SU-DHL-6 (cell line): ENCODE measurements around the gene FUT8.

Experiments used
- EZH2phosphoT487 ChIP-seq: fragments of 200-600 bp; sonication (generic), shearing (Covaris generic); conservative IDR thresholded peaks from 2 replicates; pipeline ENCODE4 v1.6.1; 2018; ENCODE audit warnings: mild to moderate bottlenecking, antibody characterized with exemption, low read length, moderate library complexity, mixed read lengths
- TF ChIP-seq, protein P1 (sequence below): fragments of 200-600 bp; sonication (generic); IDR thresholded peaks from one replicate; pipeline ENCODE4 v1.5.1; 2017; ENCODE audit warnings: antibody characterized with exemption, mild to moderate bottlenecking, low read length, moderate library complexity; ENCODE audit not compliant: insufficient read depth, poor library complexity, severe bottlenecking

- TF ChIP-seq, protein P1, sequence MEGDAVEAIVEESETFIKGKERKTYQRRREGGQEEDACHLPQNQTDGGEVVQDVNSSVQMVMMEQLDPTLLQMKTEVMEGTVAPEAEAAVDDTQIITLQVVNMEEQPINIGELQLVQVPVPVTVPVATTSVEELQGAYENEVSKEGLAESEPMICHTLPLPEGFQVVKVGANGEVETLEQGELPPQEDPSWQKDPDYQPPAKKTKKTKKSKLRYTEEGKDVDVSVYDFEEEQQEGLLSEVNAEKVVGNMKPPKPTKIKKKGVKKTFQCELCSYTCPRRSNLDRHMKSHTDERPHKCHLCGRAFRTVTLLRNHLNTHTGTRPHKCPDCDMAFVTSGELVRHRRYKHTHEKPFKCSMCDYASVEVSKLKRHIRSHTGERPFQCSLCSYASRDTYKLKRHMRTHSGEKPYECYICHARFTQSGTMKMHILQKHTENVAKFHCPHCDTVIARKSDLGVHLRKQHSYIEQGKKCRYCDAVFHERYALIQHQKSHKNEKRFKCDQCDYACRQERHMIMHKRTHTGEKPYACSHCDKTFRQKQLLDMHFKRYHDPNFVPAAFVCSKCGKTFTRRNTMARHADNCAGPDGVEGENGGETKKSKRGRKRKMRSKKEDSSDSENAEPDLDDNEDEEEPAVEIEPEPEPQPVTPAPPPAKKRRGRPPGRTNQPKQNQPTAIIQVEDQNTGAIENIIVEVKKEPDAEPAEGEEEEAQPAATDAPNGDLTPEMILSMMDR, result no peak
- TF ChIP-seq EZH2phosphoT487, result no peak
Measured at GRCh38 chr14:65704437-65704836, 291.9 kb downstream of the FUT8 start.
